H1 (cell line): Measurements from ENCODE around the gene MIR17HG. TPM values are rescaled to one million over a fixed set of nuclear protein-coding genes. Genes with fewer than 3 reads are reported as not detected.

ENCODE experiments used
- CTCF ChIA-PET: fragments of 300-600 bp; sonication (Branson Sonifier 250); formaldehyde crosslinking; loops from one replicate; lab custom pipeline; 2021; ENCODE audit not compliant: partially characterized antibody; lab: Charles Lee
- POLR2A ChIA-PET: fragments of 300-600 bp; sonication (Branson Sonifier 250); formaldehyde crosslinking; loops from one replicate; lab custom pipeline; 2021; ENCODE audit warnings: inconsistent platforms; ENCODE audit not compliant: partially characterized antibody; lab: Charles Lee
- DNase-seq, 2 experiments: peaks; one replicate each; pipeline versions ENCODE4 v3.0.0 to v3.0.0-alpha.2; 2010 to 2022; ENCODE audit warnings: low spot score in 2 of 2, low read depth in 1 of 2, mixed read lengths in 1 of 2
- FAIRE-seq: peaks from 2 replicates; lab custom pipeline; 2011; peaks lifted over from hg19 to GRCh38; lab: Jason Lieb, UNC
- H2AFZ ChIP-seq: 2 replicates; pipeline ENCODE4 v1.8.1; 2012; ENCODE audit warnings: low read length, inconsistent platforms
- H2AK5ac ChIP-seq: 2 replicates; pipeline ENCODE4 v1.6.1; 2013; ENCODE audit warnings: low read depth, low read length
- H2BK120ac ChIP-seq: replicated peaks from 2 replicates; pipeline ENCODE3; 2013; ENCODE audit warnings: low read depth, low read length, inconsistent platforms
- H2BK12ac ChIP-seq: 2 replicates; pipeline ENCODE4 v1.6.1; 2013; ENCODE audit warnings: low read depth, low read length
- H2BK15ac ChIP-seq: 2 replicates; pipeline ENCODE4 v1.6.1; 2013; ENCODE audit warnings: low read length
- H2BK20ac ChIP-seq: 2 replicates; pipeline ENCODE4 v1.6.1; 2013; ENCODE audit warnings: low read length
- H2BK5ac ChIP-seq: 2 replicates; pipeline ENCODE4 v1.6.1; 2013; ENCODE audit warnings: low read depth, low read length
- H3K14ac ChIP-seq: 2 replicates; pipeline ENCODE4 v1.6.1; 2013; ENCODE audit warnings: inconsistent platforms; ENCODE audit not compliant: insufficient read length
- H3K18ac ChIP-seq: 2 replicates; pipeline ENCODE4 v1.6.1; 2013; ENCODE audit warnings: low read length; ENCODE audit errors: extremely low read depth
- H3K23ac ChIP-seq: 2 replicates; pipeline ENCODE4 v1.6.1; 2013; ENCODE audit warnings: inconsistent platforms; ENCODE audit not compliant: insufficient read length
- H3K23me2 ChIP-seq: 2 replicates; pipeline ENCODE4 v1.6.1; 2013; ENCODE audit warnings: low read depth, low read length
- H3K27ac ChIP-seq: 2 replicates; pipeline ENCODE4 v1.6.1; 2011; ENCODE audit warnings: low read depth, low read length, inconsistent platforms
- H3K27me3 ChIP-seq, 4 experiments: replicated peaks in 1 of 4; 1 replicate in 1 of 4; 2 replicates in 3 of 4; pipeline versions ENCODE4 v1.6.1 to v1.8.1; 2011 to 2013; ENCODE audit warnings: low read length in 3 of 4, mild to moderate bottlenecking in 3 of 4, inconsistent platforms in 2 of 4, mixed read lengths in 2 of 4, moderate library complexity in 1 of 4; ENCODE audit not compliant: control insufficient read depth in 3 of 4, insufficient read depth in 3 of 4; ENCODE audit errors: extremely low read depth in 1 of 4
- H3K36me3 ChIP-seq, 4 experiments: 2 replicates each; pipeline versions ENCODE4 v1.6.1 to v1.8.1; 2011 to 2013; ENCODE audit warnings: mild to moderate bottlenecking in 4 of 4, low read length in 3 of 4, moderate library complexity in 2 of 4, control low read depth in 1 of 4, inconsistent platforms in 1 of 4; ENCODE audit not compliant: insufficient read depth in 4 of 4, control insufficient read depth in 2 of 4
- H3K4ac ChIP-seq: replicated peaks from 2 replicates; pipeline ENCODE3; 2013; ENCODE audit warnings: low read length, low read depth, mixed read lengths, inconsistent platforms; ENCODE audit not compliant: insufficient read length
- H3K4me1 ChIP-seq, 4 experiments: replicated peaks in 1 of 4; 1 replicate in 1 of 4; 2 replicates in 3 of 4; pipeline versions ENCODE4 v1.6.1 to v1.8.1; 2011 to 2013; ENCODE audit warnings: low read length in 3 of 4, inconsistent platforms in 2 of 4, mixed read lengths in 1 of 4; ENCODE audit not compliant: insufficient read depth in 4 of 4, control insufficient read depth in 3 of 4
- H3K4me2 ChIP-seq, 2 experiments: 2 replicates each; pipeline versions ENCODE4 v1.6.1 to v1.8.1; 2011 to 2013; ENCODE audit warnings: low read depth in 2 of 2, low read length in 2 of 2, control low read depth in 1 of 2, inconsistent platforms in 1 of 2, mild to moderate bottlenecking in 1 of 2; ENCODE audit not compliant: insufficient read depth in 1 of 2
- H3K4me3 ChIP-seq, 4 experiments: fragments of 200-600, 300-600 bp in 1 of 4; sonication (generic), shearing (Covaris generic), sonication (Bioruptor Twin) in 1 of 4; 2 replicates each; pipeline versions ENCODE4 v1.5.1 to v1.8.1; 2011 to 2016; ENCODE audit warnings: low read length in 4 of 4, low read depth in 3 of 4, control low read depth in 2 of 4, inconsistent platforms in 2 of 4, mild to moderate bottlenecking in 2 of 4, mixed read lengths in 1 of 4, moderate library complexity in 1 of 4; ENCODE audit not compliant: insufficient read depth in 2 of 4; ENCODE audit errors: extremely low read depth in 1 of 4
- H3K56ac ChIP-seq: replicated peaks from 2 replicates; pipeline ENCODE3; 2013; ENCODE audit warnings: low read depth, mild to moderate bottlenecking, mixed read lengths, low read length, inconsistent platforms; ENCODE audit not compliant: insufficient read length
- H3K79me1 ChIP-seq: 2 replicates; pipeline ENCODE4 v1.6.1; 2013; ENCODE audit warnings: low read depth, low read length, control low read depth
- H3K79me2 ChIP-seq, 2 experiments: 2 replicates each; pipeline versions ENCODE4 v1.6.1 to v1.8.1; 2012 to 2013; ENCODE audit warnings: low read length in 2 of 2, mild to moderate bottlenecking in 2 of 2, inconsistent platforms in 1 of 2; ENCODE audit not compliant: insufficient read depth in 2 of 2, control insufficient read depth in 1 of 2
- H3K9ac ChIP-seq, 4 experiments: replicated peaks in 1 of 4; 1 replicate in 1 of 4; 2 replicates in 3 of 4; pipeline versions ENCODE4 v1.6.1 to v1.8.1; 2011 to 2013; ENCODE audit warnings: low read depth in 3 of 4, low read length in 3 of 4, control low read depth in 2 of 4, mild to moderate bottlenecking in 2 of 4, moderate library complexity in 2 of 4, inconsistent platforms in 1 of 4; ENCODE audit errors: extremely low read depth in 1 of 4
- H3K9me3 ChIP-seq, 2 experiments: 2 replicates each; pipeline versions ENCODE4 v1.6.1 to v1.8.1; 2012 to 2013; ENCODE audit warnings: mild to moderate bottlenecking in 2 of 2, moderate library complexity in 2 of 2, control low read depth in 1 of 2, inconsistent platforms in 1 of 2, low read depth in 1 of 2, low read length in 1 of 2, mixed read lengths in 1 of 2; ENCODE audit not compliant: insufficient read depth in 2 of 2
- H4K20me1 ChIP-seq, 2 experiments: replicated peaks in 1 of 2; 2 replicates each; pipeline versions ENCODE3 to v1.8.1; 2011 to 2013; ENCODE audit warnings: inconsistent platforms in 2 of 2, low read length in 2 of 2, mild to moderate bottlenecking in 1 of 2; ENCODE audit not compliant: insufficient read depth in 2 of 2, control insufficient read depth in 1 of 2
- H4K5ac ChIP-seq: 2 replicates; pipeline ENCODE4 v1.6.1; 2013; ENCODE audit warnings: low read length, low read depth, mixed read lengths, inconsistent platforms; ENCODE audit not compliant: insufficient read length
- H4K8ac ChIP-seq: 2 replicates; pipeline ENCODE4 v1.8.0; 2013; ENCODE audit warnings: mild to moderate bottlenecking, moderate library complexity, low read length, inconsistent platforms; ENCODE audit not compliant: insufficient read depth; ENCODE audit errors: extremely low read depth
- H4K91ac ChIP-seq: replicated peaks from 2 replicates; pipeline ENCODE3; 2013; ENCODE audit warnings: low read length, mixed read lengths, inconsistent platforms; ENCODE audit not compliant: insufficient read length
- EP300 ChIP-seq, 2 experiments: IDR thresholded peaks; 1 replicate in 1 of 2; 2 replicates in 1 of 2; pipeline ENCODE4 v1.6.1; 2011 to 2012; ENCODE audit warnings: low read depth in 2 of 2, low read length in 2 of 2, mild to moderate bottlenecking in 2 of 2, borderline replicate concordance in 1 of 2, inconsistent platforms in 1 of 2, moderate library complexity in 1 of 2
- JUN ChIP-seq: IDR thresholded peaks from 2 replicates; pipeline ENCODE4 v1.6.1; 2011; ENCODE audit warnings: low read depth, mild to moderate bottlenecking, improper control_type of control experiment, low read length
- SP2 ChIP-seq: IDR thresholded peaks from 2 replicates; pipeline ENCODE4 v1.6.1; 2012; ENCODE audit warnings: mild to moderate bottlenecking, low read length, inconsistent platforms
- SRF ChIP-seq: IDR thresholded peaks from 2 replicates; pipeline ENCODE4 v1.6.1; 2011; ENCODE audit warnings: mild to moderate bottlenecking, low read depth, low read length, moderate library complexity
- WGBS, 2 experiments: shearing (Covaris generic) in 1 of 2; methylation state at CpG; one replicate each; pipeline versions ENCODE4 v1.1.6 to v1.1.7; 2013 to 2015; ENCODE audit warnings: low lambda C conversion rate in 2 of 2, mixed read lengths in 2 of 2, inconsistent platforms in 1 of 2, low coverage in 1 of 2, missing lambda C conversion rate in 1 of 2; ENCODE audit not compliant: insufficient replicate concordance in 2 of 2, insufficient coverage in 1 of 2, insufficient read length in 1 of 2; ENCODE audit errors: extremely low coverage in 1 of 2, missing lambda C conversion rate in 1 of 2; 5-methylcytosine and 5-hydroxymethylcytosine counted together
- polyA plus RNA-seq, 7 experiments: library from polyadenylated mRNA; depleted of rRNA in 3 of 7; stranded (reverse) in 5 of 7; unstranded in 2 of 7; fragments of >200 nt in 5 of 7; fragments of 200-250 nt in 2 of 7; gene quantifications; 1 replicate in 5 of 7; 2 replicates in 1 of 7; 4 replicates in 1 of 7; pipeline versions ENCODE4 v1.2.1 to v1.2.3, GENCODE V29; 2011 to 2013; ENCODE audit warnings: missing spikeins in 2 of 7, mixed read lengths in 2 of 7
- total RNA-seq: library from RNA; stranded (reverse); fragmentation: NEBNext Ultra II Directional; extraction: Animal tissue kit (Norgen Biotek cat#: 25700); gene quantifications from 2 replicates; pipeline ENCODE4 v1.2.1, GENCODE V29; 2021

The MIR17HG gene
- total and polyA plus RNA-seq, 2 of the 8 experiments (the other 6 are each of a cell fraction or from before 2014, with no cell fraction given), result 11.5 to 36.9 TPM

DNA sequence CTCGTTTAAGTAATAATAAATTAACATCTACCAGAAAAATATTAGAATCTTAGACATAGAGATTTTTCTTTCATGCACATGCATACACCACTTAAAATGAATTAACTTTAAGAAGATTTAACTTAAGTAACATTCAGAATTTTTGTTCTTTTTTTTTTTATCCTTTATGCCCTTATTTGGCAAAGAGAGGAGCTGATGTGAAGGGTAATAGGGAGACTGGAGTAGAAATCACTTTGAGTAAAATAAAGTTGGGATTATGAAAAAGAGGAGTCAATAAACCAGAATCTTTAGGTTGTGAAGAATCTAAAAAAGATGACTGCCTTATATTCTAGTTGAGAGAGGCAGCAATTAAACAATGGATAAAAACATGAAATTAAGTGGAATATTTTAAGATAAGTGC is 18.8 kb upstream of the MIR17HG start:
- Histone ChIP-seq H3K27me3 (no peaks in the 10 kb centered on the region), H2BK120ac (no peak overlapping the region), H2AFZ (no peak overlapping the region), H3K79me2 (no peaks in the 10 kb centered on the region), H2BK12ac (no peak overlapping the region), H4K5ac (no peak overlapping the region), H3K18ac (no peak overlapping the region), H2BK5ac (no peak overlapping the region), H3K36me3 (no peaks in the 10 kb centered on the region), H2BK20ac (no peak overlapping the region), H3K14ac (no peak overlapping the region), H3K27ac (no peak overlapping the region), H2BK15ac (no peak overlapping the region), H4K20me1 (no peaks in the 10 kb centered on the region), H3K4me3 (no peak overlapping the region), H4K8ac (no peak overlapping the region), H3K23me2 (no peaks in the 10 kb centered on the region), H3K56ac (no peak overlapping the region), H2AK5ac (no peak overlapping the region), H3K4ac (no peak overlapping the region), H3K9me3 (no peaks in the 10 kb centered on the region), H4K91ac (no peak overlapping the region), H3K79me1 (no peaks in the 10 kb centered on the region), H3K4me1 (no peaks in the 10 kb centered on the region), H3K9ac (no peak overlapping the region), H3K23ac (no peak overlapping the region), H3K4me2 (no peak overlapping the region)
- FAIRE-seq (no peak), DNase-seq (no peak)
- ChIA-PET POLR2A (interaction anchor here (1.5 kb wide), 1 partner anchor 19 kb away, joined by 3 read pairs; the partner anchor contains the start of gene MIR17HG), CTCF (interaction anchor here (0.6 kb wide), 1 partner anchor 896 kb away, joined by 3 read pairs; no protein-coding TSS in a partner anchor)
- TF ChIP-seq EP300 (IDR thresholded peaks at IDR 0.05; ENCODE audit: borderline replicate concordance in 1 of 2, low read depth in 2 of 2, low read length in 2 of 2), result no peak
- peak; percentile 71; the same call in 1 of the 2 replicates for TF ChIP-seq SRF
- no peak for TF ChIP-seq JUN
- TF ChIP-seq SP2, result no peak
- 91% methylated on average over 1 of the region's 1 CpG; no CpG with 5 or more reads in 1 of the 2 experiments for WGBS, 2 experiments
